Aorta (tissue), 5 donors: ENCODE measurements around the gene LARGE1. TPM values are rescaled to one million over a fixed set of nuclear protein-coding genes. Genes with fewer than 3 reads are reported as not detected.

ENCODE experiments used
- ATAC-seq: fragments of 200-7000 bp; cut with Tn5 transposase; one replicate; pipeline ENCODE4 v1.9.1; 2022; ENCODE audit warnings: moderate library complexity; ENCODE audit not compliant: low FRiP score
- DNase-seq, 2 donors: peaks; one replicate each; pipeline ENCODE4 v3.0.0-alpha.2; 2020
- H3K27ac ChIP-seq, 2 donors: one replicate each; pipeline ENCODE4 v1.5.1; 2013; ENCODE audit warnings: low read length in 2 of 2, mild to moderate bottlenecking in 2 of 2, moderate library complexity in 2 of 2, control low read depth in 1 of 2, inconsistent platforms in 1 of 2, low read depth in 1 of 2
- H3K27me3 ChIP-seq, 2 donors: one replicate each; pipeline ENCODE4 v1.6.1; 2013; ENCODE audit warnings: control low read depth in 1 of 2, low read length in 1 of 2, mild to moderate bottlenecking in 1 of 2, moderate library complexity in 1 of 2; ENCODE audit not compliant: insufficient read depth in 2 of 2, control insufficient read depth in 1 of 2
- H3K36me3 ChIP-seq, 2 donors: one replicate each; pipeline ENCODE4 v1.6.1; 2013; ENCODE audit warnings: control low read depth in 1 of 2, low read length in 1 of 2, mild to moderate bottlenecking in 1 of 2; ENCODE audit not compliant: insufficient read depth in 2 of 2, control insufficient read depth in 1 of 2
- H3K4me1 ChIP-seq, 2 donors: one replicate each; pipeline ENCODE4 v1.6.1; 2013; ENCODE audit warnings: low read length in 2 of 2, control low read depth in 1 of 2, mild to moderate bottlenecking in 1 of 2, moderate library complexity in 1 of 2; ENCODE audit not compliant: insufficient read depth in 2 of 2, control insufficient read depth in 1 of 2
- H3K4me3 ChIP-seq, 2 donors: one replicate each; pipeline ENCODE4 v1.5.1; 2013; ENCODE audit warnings: low read length in 2 of 2, control low read depth in 1 of 2, mild to moderate bottlenecking in 1 of 2
- H3K9me3 ChIP-seq: one replicate; pipeline ENCODE4 v1.6.1; 2013; ENCODE audit warnings: mild to moderate bottlenecking, low read length; ENCODE audit not compliant: control insufficient read depth
- WGBS, 2 donors: extraction: QIAGEN DNeasy Blood & Tissue Kit; methylation state at CpG; one replicate each; pipeline ENCODE4 v1.1.7; 2013; 5-methylcytosine and 5-hydroxymethylcytosine counted together
- intact Hi-C, 2 donors: fragments of 100-400 bp; cut with DNase I; formaldehyde crosslinking; loops; one replicate each; pipeline versions ENCODE4 v1.14.2 to v1.15.0; 2022
- polyA plus RNA-seq, 2 donors: library from polyadenylated mRNA; stranded (reverse); fragments of 200-250 nt; gene quantifications; one replicate each; pipeline ENCODE4 v1.2.3, GENCODE V29; 2013
- total RNA-seq, 2 donors: library from RNA; stranded (reverse); fragmentation: NEBNext Ultra II Directional; extraction: Animal tissue kit (Norgen Biotek cat#: 25700); gene quantifications; one replicate each; pipeline ENCODE4 v1.2.1, GENCODE V29; 2021
- donor health status: healthy with polysubstance abuse.
- donor health status: Bipolar disorder and iron deficiency.
- donor health status: DM: no; HTN: no; CAD: no.
- donor health status: DM: no; HTN: no; CAD: no.
- donor health status: DM: yes; HTN: yes; CAD: no.

LARGE1 gene
- total and polyA plus RNA-seq, 4 donors = 2.6 to 52.5 (median 24.0) TPM

GRCh38 chr22:33347002-33347401, 573.3 kb downstream of the LARGE1 start:
- intact Hi-C loops = no loop called here
- H3K4me3 ChIP-seq = no peak overlapping the region
- no peak overlapping the region for H3K27ac ChIP-seq
- H3K36me3 ChIP-seq = no peaks in the 10 kb centered on the region
- 96 to 100% methylated on average over 1 of the region's 1 CpG for WGBS, 2 donors
- DNase-seq (no peak), ATAC-seq (no peak)
- H3K9me3 ChIP-seq = no peaks in the 10 kb centered on the region
- no peaks in the 10 kb centered on the region for H3K27me3 ChIP-seq
- H3K4me1 ChIP-seq = no peaks in the 10 kb centered on the region

GRCh38 chr22:33341611-33342010, 578.7 kb downstream of the LARGE1 start:
- no peaks in the 10 kb centered on the region for H3K36me3 ChIP-seq
- no peaks in the 10 kb centered on the region for H3K27me3 ChIP-seq
- DNase-seq (no peak), ATAC-seq (no peak)
- H3K9me3 ChIP-seq = no peaks in the 10 kb centered on the region
- WGBS, 2 donors = 91 to 95% methylated on average over 8 of the region's 8 CpGs
- H3K27ac ChIP-seq = no peak overlapping the region
- intact Hi-C loops = no loop called here
- H3K4me1 ChIP-seq = no peaks in the 10 kb centered on the region
- no peak overlapping the region for H3K4me3 ChIP-seq

GRCh38 chr22:33337524-33337923, 582.8 kb downstream of the LARGE1 start:
- 91 to 92% methylated on average over 10 of the region's 10 CpGs for WGBS, 2 donors
- no peaks in the 10 kb centered on the region for H3K36me3 ChIP-seq

GRCh38 chr22:33335611-33336279, 584.5 kb downstream of the LARGE1 start:
- Histone ChIP-seq H3K27ac (no peak overlapping the region), H3K27me3 (no peaks in the 10 kb centered on the region), H3K4me1 (no peaks in the 10 kb centered on the region), H3K9me3 (no peaks in the 10 kb centered on the region), H3K4me3 (no peak overlapping the region), H3K36me3 (no peaks in the 10 kb centered on the region)
- intact Hi-C loops = no loop called here
- DNase-seq (no peak), ATAC-seq (no peak)
- WGBS, 2 donors = 94% methylated on average over 6 of the region's 6 CpGs

More at GRCh38 chr22:33337524-33337923, 582.8 kb downstream of the LARGE1 start:
- intact Hi-C loops = no loop called here
- no peak for ATAC-seq
- Histone ChIP-seq H3K27ac (no peak overlapping the region), H3K27me3 (no peaks in the 10 kb centered on the region), H3K4me3 (no peak overlapping the region), H3K9me3 (no peaks in the 10 kb centered on the region), H3K4me1 (no peaks in the 10 kb centered on the region)
- DNase-seq = no peak

- DNase-seq (no peak), ATAC-seq (no peak)
- Histone ChIP-seq H3K4me3 (no peak overlapping the region), H3K27ac (no peak overlapping the region), H3K9me3 (no peaks in the 10 kb centered on the region), H3K36me3 (no peaks in the 10 kb centered on the region), H3K4me1 (no peaks in the 10 kb centered on the region), H3K27me3 (no peaks in the 10 kb centered on the region)
- 95 to 99% methylated on average over 3 of the region's 3 CpGs for WGBS, 2 donors
- intact Hi-C loops = no loop called here
Observed at GRCh38 chr22:33332538-33332937, 587.7 kb downstream of the LARGE1 start.

- Histone ChIP-seq H3K4me3 (no peak overlapping the region), H3K4me1 (no peaks in the 10 kb centered on the region), H3K9me3 (no peaks in the 10 kb centered on the region), H3K36me3 (no peaks in the 10 kb centered on the region), H3K27ac (no peak overlapping the region), H3K27me3 (no peaks in the 10 kb centered on the region)
- intact Hi-C loops = no loop called here
- DNase-seq (no peak), ATAC-seq (no peak)
- WGBS, 2 donors = 97 to 98% methylated on average over 1 of the region's 1 CpG
Observed at GRCh38 chr22:33331017-33331416, 589.3 kb downstream of the LARGE1 start.

GRCh38 chr22:33330534-33330933, 589.7 kb downstream of the LARGE1 start:
- intact Hi-C loops = no loop called here
- WGBS, 2 donors = 86 to 90% methylated on average over 2 of the region's 2 CpGs
- H3K27ac ChIP-seq = no peak overlapping the region
- no peak overlapping the region for H3K4me3 ChIP-seq
- no peak for DNase-seq
- ATAC-seq = no peak
- H3K4me1 ChIP-seq = no peaks in the 10 kb centered on the region
- H3K27me3 ChIP-seq = no peaks in the 10 kb centered on the region
- no peaks in the 10 kb centered on the region for H3K9me3 ChIP-seq
- H3K36me3 ChIP-seq = no peaks in the 10 kb centered on the region

GRCh38 chr22:33329398-33329797, 590.9 kb downstream of the LARGE1 start:
- Histone ChIP-seq H3K4me3 (no peak overlapping the region), H3K9me3 (no peaks in the 10 kb centered on the region), H3K4me1 (no peaks in the 10 kb centered on the region), H3K27ac (no peak overlapping the region), H3K36me3 (no peaks in the 10 kb centered on the region), H3K27me3 (no peaks in the 10 kb centered on the region)
- ATAC-seq = no peak
- no peak for DNase-seq
- intact Hi-C loops = no loop called here
- WGBS, 2 donors = 16 to 22% methylated on average over 3 of the region's 3 CpGs

- no peak for DNase-seq
- Histone ChIP-seq H3K27ac (no peak overlapping the region), H3K4me1 (no peaks in the 10 kb centered on the region), H3K9me3 (no peaks in the 10 kb centered on the region), H3K27me3 (no peaks in the 10 kb centered on the region), H3K4me3 (no peak overlapping the region), H3K36me3 (no peaks in the 10 kb centered on the region)
- intact Hi-C loops = no loop called here
- no peak for ATAC-seq
- WGBS, 2 donors = 61 to 63% methylated on average over 2 of the region's 2 CpGs
Observed at GRCh38 chr22:33328789-33329296, 591.4 kb downstream of the LARGE1 start.
